IPS-18c (cell line): ENCODE measurements around the gene EHMT1.

Source experiments
- H3K4me3 ChIP-seq: 2 replicates; pipeline ENCODE4 v1.7.0; 2013; ENCODE audit warnings: low read depth, mild to moderate bottlenecking, low read length, moderate library complexity; ENCODE audit not compliant: insufficient read depth
- H3K9me3 ChIP-seq: one replicate; pipeline ENCODE4 v1.6.1; 2013; ENCODE audit warnings: mild to moderate bottlenecking, low read length, moderate library complexity; ENCODE audit not compliant: control insufficient read depth, insufficient read depth

The EHMT1 gene

DNA sequence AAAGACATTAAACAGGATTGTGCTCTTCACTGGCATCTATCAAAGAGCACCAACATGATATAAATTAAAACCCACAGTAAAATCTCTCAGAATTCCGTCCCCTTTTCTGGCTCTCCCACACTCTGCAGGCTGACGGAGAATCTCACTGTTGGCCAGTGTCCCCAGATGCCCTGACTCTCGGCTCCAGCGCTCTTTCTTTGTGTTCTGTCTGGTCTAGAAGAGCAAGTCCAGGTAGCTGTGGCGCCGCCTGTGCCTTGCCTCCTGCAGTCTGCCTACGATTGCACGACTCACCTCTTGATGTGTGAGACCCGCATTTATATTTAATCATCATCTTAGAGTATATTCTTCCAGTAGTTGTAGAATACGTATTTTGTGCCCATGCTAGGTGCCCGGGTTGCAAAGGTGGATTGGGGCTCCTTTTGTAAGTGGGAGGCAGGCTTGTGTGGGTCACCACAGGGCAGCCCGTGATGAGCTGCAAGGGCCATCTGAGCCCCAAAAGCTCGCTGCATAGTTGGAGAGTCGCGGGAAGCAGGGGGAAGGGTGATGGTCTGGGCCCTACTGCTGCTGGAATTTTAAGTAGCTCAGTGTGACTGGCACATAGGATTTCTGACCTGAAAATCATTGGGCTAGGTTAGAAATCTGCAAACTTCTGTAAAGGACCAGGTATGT, 55.6 kb downstream of the EHMT1 start:
- Histone ChIP-seq H3K4me3 (no peak overlapping the region), H3K9me3 (peaks cover 2% of the 10 kb centered on the region)

GRCh38 chr9:137674976-137675320, 56.1 kb downstream of the EHMT1 start:
- Histone ChIP-seq H3K4me3 (no peak overlapping the region), H3K9me3 (peaks cover 2% of the 10 kb centered on the region)

- no peak overlapping the region for H3K4me3 ChIP-seq
- peaks cover 2% of the 10 kb centered on the region for H3K9me3 ChIP-seq
Observed at GRCh38 chr9:137676998-137677397, 58.2 kb downstream of the EHMT1 start.

DNA sequence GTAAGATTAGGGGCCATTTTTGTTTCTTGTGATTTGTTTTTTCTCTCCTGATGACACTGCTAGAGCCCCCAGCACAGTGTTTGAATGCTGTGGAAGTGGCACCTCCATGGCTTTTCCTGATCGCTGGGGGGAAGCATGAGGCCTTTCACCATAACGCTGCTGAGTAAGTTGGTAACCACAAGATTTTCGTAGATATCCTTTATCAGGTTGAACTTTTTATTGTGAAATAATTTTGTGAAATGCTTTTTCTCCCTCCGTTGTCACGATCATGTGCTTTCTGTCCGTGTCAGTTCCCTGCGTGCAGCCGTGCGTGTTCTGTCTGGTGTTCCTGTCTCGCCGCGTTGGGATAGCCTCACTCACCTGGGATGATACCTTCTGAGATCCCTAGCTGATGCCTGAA, 59.4 kb downstream of the EHMT1 start:
- Histone ChIP-seq H3K4me3 (no peak overlapping the region), H3K9me3 (peaks cover 2% of the 10 kb centered on the region)

DNA sequence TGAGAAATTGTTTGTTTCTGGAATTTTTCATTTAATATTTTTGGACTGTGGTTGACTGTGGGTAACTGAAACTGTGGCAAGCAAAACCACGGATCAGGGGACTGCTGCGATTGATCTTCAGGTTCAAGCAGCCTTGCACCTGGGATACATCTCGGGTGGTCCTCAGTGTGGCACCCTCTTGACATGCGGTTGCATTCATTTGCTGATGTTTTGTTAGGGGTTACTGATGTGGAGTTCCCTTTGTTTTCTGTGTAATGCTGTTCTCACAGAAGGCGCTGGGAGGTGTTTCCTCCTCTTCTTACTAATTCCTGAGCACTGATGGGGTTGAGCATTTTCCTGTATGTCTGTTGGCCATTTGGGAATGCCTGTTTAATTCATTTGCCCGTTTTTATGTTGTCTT, 60.4 kb downstream of the EHMT1 start:
- Histone ChIP-seq H3K4me3 (no peak overlapping the region), H3K9me3 (peaks cover 2% of the 10 kb centered on the region)

DNA sequence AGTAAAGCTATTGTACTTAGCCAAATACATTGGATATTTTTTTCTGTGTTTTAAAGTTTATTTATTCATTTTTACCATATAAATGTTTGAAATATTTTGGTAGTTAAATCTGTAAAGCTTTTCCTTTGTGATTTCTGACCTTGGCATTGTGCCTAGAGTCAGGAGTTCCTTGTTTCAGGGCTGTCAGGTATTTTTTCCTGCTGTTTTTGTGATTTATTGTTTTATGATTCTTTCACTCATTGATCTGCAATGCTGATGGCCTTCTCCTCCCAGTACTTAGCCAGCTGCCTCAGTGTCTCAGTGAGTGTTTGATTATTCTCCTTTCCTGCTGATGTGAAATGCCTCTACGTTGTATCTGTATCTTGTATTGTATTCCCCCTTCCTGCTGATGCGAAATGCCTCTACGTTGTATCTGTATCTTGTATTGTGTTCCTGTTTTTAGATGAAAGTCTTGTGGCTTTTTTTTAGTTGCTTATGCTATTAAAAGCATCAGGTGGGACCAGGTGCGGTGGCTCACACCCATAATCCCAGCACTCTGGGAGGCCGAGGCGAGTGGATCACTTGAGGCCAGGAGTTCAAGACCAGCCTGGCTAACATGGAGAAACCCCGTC, 61.0 kb downstream of the EHMT1 start:
- no peak overlapping the region for H3K4me3 ChIP-seq

DNA sequence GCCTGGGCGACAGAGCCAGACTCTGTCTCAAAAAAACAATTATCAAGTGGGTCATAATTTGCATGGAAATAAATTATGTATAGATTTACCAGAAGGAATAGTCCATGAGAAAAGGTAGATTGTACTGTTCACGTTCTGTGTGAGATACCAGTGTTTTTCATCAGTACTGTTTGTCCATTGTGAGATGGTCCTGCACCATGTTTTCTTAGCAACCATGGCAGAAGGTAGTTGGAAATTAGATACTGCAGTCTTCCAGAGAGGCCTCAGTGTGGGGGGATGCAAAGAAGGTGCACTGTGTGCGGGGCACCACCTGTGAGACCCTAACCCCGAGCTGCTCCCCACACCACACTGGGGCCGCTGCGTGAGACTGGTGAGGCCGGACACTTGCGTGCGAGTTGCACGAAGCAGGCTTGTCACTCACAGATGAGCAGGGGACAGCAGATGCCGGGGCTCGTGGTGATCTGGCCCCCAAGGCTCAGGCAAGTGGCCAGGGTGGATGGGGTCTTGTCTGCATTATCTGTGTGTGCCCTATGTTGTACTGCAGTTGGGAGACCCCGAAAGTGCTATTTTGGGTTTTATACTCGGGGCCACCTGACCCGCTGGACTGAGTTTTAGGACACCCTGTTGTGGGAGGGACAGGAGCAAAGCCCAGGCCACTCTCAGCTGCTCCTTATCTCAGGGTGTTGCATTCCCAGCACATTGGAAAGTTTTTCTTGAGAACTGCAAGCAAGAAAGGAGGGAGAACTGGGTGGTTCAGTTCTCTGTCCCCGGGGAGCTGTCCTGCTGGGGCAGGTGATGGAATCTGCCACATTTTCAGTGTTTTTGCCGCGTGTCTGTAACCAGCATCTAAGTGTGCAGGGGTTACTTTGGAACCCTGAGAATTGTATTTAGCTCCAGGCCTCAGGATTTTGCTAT, 61.9 kb downstream of the EHMT1 start:
- H3K9me3 ChIP-seq, result peaks cover 2% of the 10 kb centered on the region
- no peak overlapping the region for H3K4me3 ChIP-seq

More for the DNA sequence above, 61.0 kb downstream of the EHMT1 start:
- peaks cover 2% of the 10 kb centered on the region for H3K9me3 ChIP-seq

GRCh38 chr9:137682428-137683105, 63.8 kb downstream of the EHMT1 start:
- no peak overlapping the region for H3K4me3 ChIP-seq
- peaks cover 2% of the 10 kb centered on the region for H3K9me3 ChIP-seq

GRCh38 chr9:137683262-137683864, 64.6 kb downstream of the EHMT1 start:
- H3K9me3 ChIP-seq, result peaks cover 2% of the 10 kb centered on the region
- H3K4me3 ChIP-seq, result no peak overlapping the region

DNA sequence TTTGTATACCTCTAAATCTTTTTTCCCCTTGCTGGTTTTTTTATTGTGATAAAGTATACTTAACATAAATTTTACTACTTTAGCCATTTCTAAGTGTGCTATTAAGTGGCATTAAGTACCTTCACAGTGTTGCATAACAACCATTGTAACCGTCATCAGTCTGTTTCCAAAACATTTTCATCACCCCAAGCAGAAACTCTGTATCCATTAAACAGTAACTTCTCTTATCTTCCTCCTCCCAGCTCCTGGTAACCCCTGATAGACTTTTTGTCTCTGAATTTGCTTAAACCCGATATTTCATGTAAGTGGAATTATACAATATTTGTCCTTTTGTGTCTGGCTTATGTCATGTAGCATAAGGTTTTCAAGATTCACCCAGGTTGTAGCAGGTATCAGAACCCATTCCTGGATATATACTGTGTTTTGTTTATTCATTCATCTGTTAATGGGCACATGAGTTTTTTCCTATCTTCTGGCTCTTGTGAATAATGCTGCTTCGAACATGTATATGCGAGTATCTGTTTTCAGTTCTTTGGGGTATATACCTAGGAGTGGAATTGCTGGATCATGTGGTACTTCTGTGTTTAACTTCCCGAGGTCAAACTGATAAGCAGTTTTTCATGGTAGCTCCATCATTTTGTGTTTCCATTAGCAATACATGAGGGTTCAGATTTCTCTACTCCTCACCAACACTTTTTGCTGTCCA, 66.4 kb downstream of the EHMT1 start:
- Histone ChIP-seq H3K4me3 (no peak overlapping the region), H3K9me3 (no peaks in the 10 kb centered on the region)

GRCh38 chr9:137685741-137686420, 67.1 kb downstream of the EHMT1 start:
- H3K9me3 ChIP-seq, result no peaks in the 10 kb centered on the region

DNA sequence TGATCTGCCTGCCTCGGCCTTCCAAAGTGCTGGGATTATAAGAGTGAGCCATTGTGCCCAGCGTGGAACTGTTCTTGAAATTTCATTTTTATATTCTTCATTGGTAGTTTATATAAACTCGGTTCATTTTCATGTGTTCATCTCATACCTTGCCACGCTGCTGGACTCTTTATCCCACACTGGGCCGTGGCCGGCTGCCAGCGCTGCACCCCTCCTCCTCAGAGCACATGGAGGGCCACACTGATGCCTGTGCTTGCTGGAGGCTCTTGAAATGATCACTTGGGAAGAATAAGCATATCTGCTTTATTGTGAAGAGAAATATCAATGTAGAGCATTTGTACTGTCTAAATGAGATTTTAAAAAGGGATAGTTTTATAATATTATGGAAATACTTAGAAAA, 69.5 kb downstream of the EHMT1 start:
- Histone ChIP-seq H3K4me3 (no peak overlapping the region), H3K9me3 (no peaks in the 10 kb centered on the region)

More at GRCh38 chr9:137685741-137686420, 67.1 kb downstream of the EHMT1 start:
- no peak overlapping the region for H3K4me3 ChIP-seq

DNA sequence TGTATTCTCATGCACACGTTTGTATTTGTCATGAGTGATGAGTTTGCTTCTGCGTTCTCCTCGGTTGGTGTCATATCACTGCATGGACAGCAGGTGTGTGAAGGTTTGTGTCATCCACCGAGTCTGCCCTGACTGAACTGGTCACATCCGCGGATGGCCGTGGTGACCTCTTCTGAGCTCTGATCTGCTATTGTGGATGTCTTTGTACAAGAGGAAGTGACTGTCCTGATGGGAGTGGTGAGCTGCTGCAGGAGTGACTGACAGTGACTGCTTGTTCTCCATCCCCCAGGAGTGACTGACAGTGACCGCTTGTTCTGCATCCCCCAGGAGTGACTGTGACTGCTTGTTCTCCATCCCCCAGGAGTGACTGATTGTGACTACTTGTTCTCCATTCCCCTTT, 69.9 kb downstream of the EHMT1 start:
- H3K9me3 ChIP-seq, result no peaks in the 10 kb centered on the region
- no peak overlapping the region for H3K4me3 ChIP-seq

DNA sequence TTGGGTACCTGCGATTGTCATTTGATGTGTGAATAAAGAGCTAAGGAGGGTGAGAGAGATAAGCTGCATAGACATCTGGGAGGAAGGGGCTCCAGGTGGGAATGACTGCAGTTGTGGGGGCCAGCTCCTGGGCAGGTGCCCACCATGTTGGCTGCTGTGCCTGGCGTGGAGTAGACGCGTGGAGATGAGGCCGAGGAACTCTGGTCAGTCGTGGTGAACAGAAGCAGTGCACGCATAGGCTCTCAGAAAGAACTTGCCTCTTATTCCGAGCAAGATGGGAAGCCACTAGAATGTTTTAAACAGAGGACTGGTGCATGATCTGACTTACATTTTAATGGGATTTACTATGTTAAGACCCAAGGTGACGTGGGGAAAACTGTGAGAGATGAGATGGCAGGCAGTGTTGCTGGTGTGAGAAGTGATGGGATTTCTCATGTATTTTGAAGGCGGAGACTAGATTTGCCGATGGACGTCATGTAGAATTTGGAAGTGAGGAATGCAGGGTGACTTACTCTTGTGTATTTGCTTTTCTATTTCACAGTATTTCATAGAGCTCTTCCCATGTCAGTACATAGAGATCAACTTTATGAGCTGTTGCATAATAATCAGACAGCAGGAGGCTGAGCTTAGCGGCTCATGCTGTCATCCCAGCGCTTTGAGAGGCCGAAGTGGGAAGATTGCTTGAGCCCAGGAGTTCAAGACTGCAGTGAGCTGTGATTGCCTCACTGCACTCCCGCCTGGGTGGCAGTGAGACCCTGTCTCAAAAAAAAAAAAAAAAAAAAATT, 71.1 kb downstream of the EHMT1 start:
- Histone ChIP-seq H3K4me3 (no peak overlapping the region), H3K9me3 (no peaks in the 10 kb centered on the region)

- H3K4me3 ChIP-seq, result no peak overlapping the region
- no peaks in the 10 kb centered on the region for H3K9me3 ChIP-seq
Observed at GRCh38 chr9:137690930-137691645, 72.3 kb downstream of the EHMT1 start.
